HEK293T (cell line): Measurements from ENCODE around the gene GALK2.

ENCODE experiments used
- CTCF ChIA-PET: fragments of 350-600 bp; formaldehyde crosslinking; extraction: SDS; loops from one replicate; lab custom pipeline; 2021; ENCODE audit warnings: antibody characterized with exemption, inconsistent platforms; lab: Yijun Ruan, JAX
- POLR2A ChIA-PET: fragments of 350-600 bp; formaldehyde crosslinking; extraction: SDS; loops from one replicate; lab custom pipeline; 2020; ENCODE audit warnings: antibody characterized with exemption, inconsistent platforms; lab: Yijun Ruan, JAX
- DNase-seq: peaks from one replicate; pipeline ENCODE4 v3.0.0; 2012; ENCODE audit warnings: mixed read lengths; ENCODE audit errors: extremely low spot score
- ARNT ChIP-seq: fragments of 450-650 bp; IDR thresholded peaks from 2 replicates; pipeline ENCODE4 v1.6.1; 2017; ENCODE audit warnings: mild to moderate bottlenecking
- BHLHE40 ChIP-seq: fragments of 450-650 bp; IDR thresholded peaks from 2 replicates; pipeline ENCODE4 v1.6.1; 2016; ENCODE audit warnings: mild to moderate bottlenecking, moderate library complexity, borderline replicate concordance
- CTBP1 ChIP-seq: fragments of 450-650 bp; IDR thresholded peaks from 2 replicates; pipeline ENCODE4 v1.6.1; 2016; ENCODE audit warnings: borderline replicate concordance
- ELF4 ChIP-seq: fragments of 450-650 bp; IDR thresholded peaks from 2 replicates; pipeline ENCODE4 v1.6.1; 2017; ENCODE audit warnings: antibody characterized with exemption
- FOXA1 ChIP-seq: fragments of 450-650 bp; IDR thresholded peaks from 2 replicates; pipeline ENCODE4 v1.6.1; 2016; ENCODE audit warnings: mild to moderate bottlenecking
- FOXK2 ChIP-seq: fragments of 450-650 bp; IDR thresholded peaks from 2 replicates; pipeline ENCODE4 v1.6.1; 2016; ENCODE audit warnings: mild to moderate bottlenecking
- FOXM1 ChIP-seq: fragments of 450-650 bp; IDR thresholded peaks from 2 replicates; pipeline ENCODE4 v1.6.1; 2017; ENCODE audit warnings: mild to moderate bottlenecking, borderline replicate concordance
- HDGF ChIP-seq: fragments of 450-650 bp; IDR thresholded peaks from 2 replicates; pipeline ENCODE4 v1.6.1; 2017; ENCODE audit warnings: antibody characterized with exemption, borderline replicate concordance
- L3MBTL2 ChIP-seq: fragments of 450-650 bp; conservative IDR thresholded peaks from 2 replicates; pipeline ENCODE4 v1.6.1; 2016; ENCODE audit warnings: mild to moderate bottlenecking
- LEF1 ChIP-seq: fragments of 450-650 bp; IDR thresholded peaks from 2 replicates; pipeline ENCODE4 v1.6.1; 2017; ENCODE audit warnings: mild to moderate bottlenecking, borderline replicate concordance
- NFRKB ChIP-seq: fragments of 450-650 bp; IDR thresholded peaks from 2 replicates; pipeline ENCODE4 v1.6.1; 2016; ENCODE audit warnings: mild to moderate bottlenecking, moderate library complexity
- SP1 ChIP-seq: fragments of 450-650 bp; IDR thresholded peaks from 2 replicates; pipeline ENCODE4 v1.6.1; 2017
- SUZ12 ChIP-seq: fragments of 450-650 bp; IDR thresholded peaks from 2 replicates; pipeline ENCODE4 v1.6.1; 2016; ENCODE audit warnings: mild to moderate bottlenecking
- TARDBP ChIP-seq: fragments of 450-650 bp; IDR thresholded peaks from 2 replicates; pipeline ENCODE4 v1.6.1; 2016
- ZNF384 ChIP-seq: fragments of 450-650 bp; IDR thresholded peaks from 2 replicates; pipeline ENCODE4 v1.6.1; 2016
- TF ChIP-seq, protein P1 (sequence below): fragments of 450-650 bp; IDR thresholded peaks from 2 replicates; pipeline ENCODE4 v1.6.1; 2016

The GALK2 gene

DNA sequence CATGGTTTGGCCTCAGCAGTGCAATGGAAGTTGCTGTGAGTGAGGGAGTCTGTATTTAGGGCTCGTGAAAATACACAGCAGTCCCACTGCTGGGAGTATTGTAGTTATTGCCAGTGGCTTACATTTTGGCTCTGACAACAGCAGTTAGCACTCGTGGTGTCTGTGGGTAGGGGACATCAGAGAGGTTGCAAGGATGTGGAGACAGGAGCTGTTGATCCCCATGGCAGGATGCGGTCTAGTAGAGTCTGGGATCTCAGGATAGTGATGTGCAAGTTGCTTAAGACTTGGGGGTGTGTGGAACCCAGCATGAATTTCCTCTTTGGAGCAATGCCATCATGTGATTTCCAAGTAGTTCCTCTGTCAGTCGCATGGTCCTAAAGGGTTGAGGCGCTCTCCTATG lies 59.9 kb downstream of the GALK2 start:
- ChIA-PET CTCF (no interaction called here), POLR2A (no interaction called here)
- no peak for TF ChIP-seq FOXA1
- TF ChIP-seq HDGF = no peak
- no peak for DNase-seq

DNA sequence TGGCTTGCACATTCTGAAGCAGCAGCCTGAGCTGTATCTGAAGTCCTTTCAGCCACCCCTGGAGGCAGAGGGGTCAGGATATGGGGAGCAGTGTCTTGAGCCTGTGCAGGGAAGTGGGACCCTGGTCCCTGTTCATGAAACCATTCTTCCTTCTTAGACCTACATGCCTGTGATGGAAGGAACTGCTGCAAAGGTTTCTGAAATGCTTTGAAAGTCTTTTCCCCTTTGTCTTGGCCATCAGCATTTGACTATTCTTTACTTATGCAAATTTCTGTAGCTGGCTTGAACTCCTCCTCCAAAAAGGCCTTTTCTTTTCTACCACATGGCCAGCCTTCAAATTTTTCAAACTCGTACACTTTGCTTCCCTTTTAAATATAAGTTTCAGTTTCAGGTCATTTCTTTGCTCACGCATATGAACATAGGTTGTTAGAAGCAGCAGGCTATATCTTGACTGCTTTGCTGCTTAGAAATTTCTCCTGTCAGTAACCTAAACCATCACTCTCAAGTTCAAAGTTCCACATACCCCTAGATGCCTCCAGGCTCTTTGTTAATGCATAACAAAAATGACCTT lies 62.3 kb downstream of the GALK2 start:
- no peak for DNase-seq
- ChIA-PET POLR2A (no interaction called here), CTCF (interaction anchor here (0.6 kb wide), 1 partner anchor 600 kb away, joined by 3 read pairs; no protein-coding TSS in a partner anchor)
- TF ChIP-seq SP1 (no peak), FOXM1 (no peak)

DNA sequence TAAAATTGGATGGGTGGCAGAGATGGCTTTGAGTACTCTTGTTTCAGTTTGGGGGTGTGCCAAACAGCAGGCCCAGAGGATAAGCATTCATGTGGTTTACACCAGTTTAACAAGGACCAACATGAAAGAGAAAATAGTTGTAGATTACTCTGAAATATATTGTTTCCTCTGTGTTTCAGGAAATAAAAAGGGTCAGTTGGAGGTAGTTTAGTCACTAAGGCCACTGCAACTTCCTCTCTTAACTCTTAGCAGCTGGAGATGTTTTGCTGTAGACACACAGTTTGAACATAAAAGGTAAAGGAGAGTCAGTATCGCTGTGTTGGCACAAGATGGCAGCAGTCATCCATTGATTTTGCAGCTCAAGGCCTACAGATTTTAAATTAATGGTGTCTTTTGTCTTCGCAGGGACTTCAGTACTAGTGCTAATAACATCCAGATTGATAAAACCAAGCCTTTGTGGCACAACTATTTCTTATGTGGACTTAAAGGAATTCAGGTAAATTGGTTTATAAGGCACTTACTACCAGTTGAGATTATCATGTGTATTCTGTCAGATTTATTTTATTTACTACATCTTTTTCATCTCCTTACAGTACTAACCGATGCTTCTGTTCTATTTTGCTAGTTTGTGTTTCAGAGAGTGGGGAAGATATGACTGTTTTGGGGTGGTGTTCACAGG lies 65.5 kb downstream of the GALK2 start:
- CTCF ChIA-PET = interaction anchor here (0.7 to 2.1 kb wide), 5 partner anchors 186 to 723 kb away, joined by 3 to 13 read pairs (median 4); partner anchors contain the start of gene FGF7
- POLR2A ChIA-PET = no interaction called here
- TF ChIP-seq LEF1 (no peak), ELF4 (no peak), ARNT (no peak), SUZ12 (no peak), L3MBTL2 (no peak), ZNF384 (no peak), FOXA1 (no peak), NFRKB (no peak), FOXK2 (no peak), TARDBP (no peak), FOXM1 (no peak), SP1 (no peak), CTBP1 (no peak), HDGF (no peak)
- TF ChIP-seq, protein P1, sequence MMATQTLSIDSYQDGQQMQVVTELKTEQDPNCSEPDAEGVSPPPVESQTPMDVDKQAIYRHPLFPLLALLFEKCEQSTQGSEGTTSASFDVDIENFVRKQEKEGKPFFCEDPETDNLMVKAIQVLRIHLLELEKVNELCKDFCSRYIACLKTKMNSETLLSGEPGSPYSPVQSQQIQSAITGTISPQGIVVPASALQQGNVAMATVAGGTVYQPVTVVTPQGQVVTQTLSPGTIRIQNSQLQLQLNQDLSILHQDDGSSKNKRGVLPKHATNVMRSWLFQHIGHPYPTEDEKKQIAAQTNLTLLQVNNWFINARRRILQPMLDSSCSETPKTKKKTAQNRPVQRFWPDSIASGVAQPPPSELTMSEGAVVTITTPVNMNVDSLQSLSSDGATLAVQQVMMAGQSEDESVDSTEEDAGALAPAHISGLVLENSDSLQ = no peak
- DNase-seq = peak; percentile 28

DNA sequence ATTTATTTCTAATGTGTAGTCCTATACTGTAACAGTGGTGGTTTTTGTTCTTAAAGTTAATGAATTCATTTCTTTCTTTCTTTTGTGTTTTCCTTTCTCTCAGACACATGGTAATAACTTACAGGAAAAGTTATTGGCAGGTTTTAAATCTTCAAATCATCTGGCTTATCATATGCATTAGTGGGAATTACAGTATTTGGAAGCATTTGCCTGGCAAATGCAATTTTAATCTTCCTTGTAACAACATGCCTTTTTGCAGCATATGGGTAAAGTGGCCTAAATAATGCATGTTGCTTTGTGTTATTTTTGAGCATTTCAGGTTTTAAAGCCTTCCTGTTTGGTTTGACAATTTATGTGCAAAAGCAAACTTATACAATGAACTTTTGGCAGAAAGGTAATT lies 66.8 kb downstream of the GALK2 start:
- ChIA-PET CTCF (interaction anchor here (0.8 to 2.1 kb wide), 4 partner anchors 132 to 261 kb away, joined by 3 to 13 read pairs (median 4); partner anchors contain the start of gene FGF7), POLR2A (no interaction called here)
- no peak for TF ChIP-seq FOXM1
- no peak for TF ChIP-seq TARDBP
- no peak for TF ChIP-seq FOXA1
- TF ChIP-seq ZNF384 = no peak
- no peak for TF ChIP-seq FOXK2
- no peak for TF ChIP-seq SUZ12
- no peak for TF ChIP-seq L3MBTL2
- TF ChIP-seq ARNT = no peak
- no peak for TF ChIP-seq LEF1
- DNase-seq = no peak

DNA sequence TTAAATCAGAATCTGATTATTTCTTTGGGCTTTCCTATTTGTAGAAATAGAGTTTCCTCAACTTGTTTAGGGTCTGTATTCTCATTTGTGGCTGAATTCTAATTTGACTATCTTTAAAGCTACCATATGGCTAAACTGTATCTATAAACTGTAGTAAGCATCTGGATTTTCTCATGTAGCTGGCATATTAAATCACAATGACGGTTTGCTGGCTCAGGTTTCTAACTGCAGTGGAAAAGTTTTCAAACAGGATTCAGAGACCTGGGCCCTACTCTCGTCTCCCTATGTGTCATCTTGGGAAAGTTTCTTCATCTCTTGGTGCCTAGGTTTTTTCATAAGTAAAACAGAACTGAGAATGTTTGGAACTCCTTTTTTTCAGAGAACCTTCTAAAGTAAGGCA lies 68.3 kb downstream of the GALK2 start:
- no peak for DNase-seq
- CTCF ChIA-PET = interaction anchor here (1.3 kb wide), 1 partner anchor 184 kb away, joined by 4 read pairs; the partner anchor contains the start of gene FGF7
- TF ChIP-seq BHLHE40 (no peak), ZNF384 (no peak), SP1 (no peak), LEF1 (no peak)
- POLR2A ChIA-PET = no interaction called here

- ChIA-PET CTCF (no interaction called here), POLR2A (no interaction called here)
- TF ChIP-seq, protein P1 = no peak
- no peak for TF ChIP-seq ZNF384
- TF ChIP-seq SP1 = no peak
- TF ChIP-seq FOXA1 = no peak
- no peak for TF ChIP-seq SUZ12
- no peak for TF ChIP-seq HDGF
- no peak for TF ChIP-seq ELF4
- TF ChIP-seq ARNT = no peak
- TF ChIP-seq LEF1 = no peak
- TF ChIP-seq TARDBP = no peak
- DNase-seq = no peak
These were observed 69.1 kb downstream of the GALK2 start for GRCh38 chr15:49239105-49239504.

GRCh38 chr15:49242820-49243219 lies 72.8 kb downstream of the GALK2 start:
- POLR2A ChIA-PET = no interaction called here
- DNase-seq = no peak
- CTCF ChIA-PET = no interaction called here
- TF ChIP-seq L3MBTL2 = no peak
- TF ChIP-seq ARNT = no peak
- TF ChIP-seq, protein P1 = no peak
- TF ChIP-seq FOXK2 = no peak
- TF ChIP-seq SP1 = no peak
- TF ChIP-seq LEF1 = no peak
- no peak for TF ChIP-seq FOXM1
- no peak for TF ChIP-seq FOXA1
- no peak for TF ChIP-seq BHLHE40
- TF ChIP-seq SUZ12 = no peak
- TF ChIP-seq HDGF = no peak
- TF ChIP-seq ELF4 = no peak
- TF ChIP-seq ZNF384 = no peak
- no peak for TF ChIP-seq TARDBP
- no peak for TF ChIP-seq CTBP1
